B cell (primary cell): Measurements from ENCODE around the gene MACO1. TPM values are rescaled to one million over a fixed set of nuclear protein-coding genes. Genes with fewer than 3 reads are reported as not detected.

Source experiments
- ATAC-seq: fragments of 200-7000 bp; cut with Tn5 transposase; one replicate; pipeline ENCODE4 v1.10.0; 2021; ENCODE audit warnings: low read depth, mild to moderate bottlenecking, moderate number of reproducible peaks, moderate library complexity
- CTCF ChIA-PET: fragments of 350-600 bp; sonication (Branson Sonifier 250); formaldehyde crosslinking; loops from one replicate; lab custom pipeline; 2021; ENCODE audit warnings: antibody characterized with exemption, inconsistent platforms; lab: Charles Lee
- POLR2A ChIA-PET: fragments of 350-600 bp; sonication (Branson Sonifier 250); formaldehyde crosslinking; loops from one replicate; lab custom pipeline; 2021; ENCODE audit warnings: antibody characterized with exemption; lab: Charles Lee
- DNase-seq: peaks from one replicate; pipeline ENCODE4 v3.0.0; 2013
- H2AFZ ChIP-seq: 2 replicates; pipeline ENCODE4 v1.6.1; 2012; ENCODE audit warnings: mild to moderate bottlenecking, low read depth, low read length; ENCODE audit not compliant: insufficient read depth, poor library complexity, severe bottlenecking
- H3K27ac ChIP-seq, 2 donors: 1 replicate in 1 of 2; 2 replicates in 1 of 2; pipeline ENCODE4 v1.5.1; 2012 to 2013; ENCODE audit warnings: low read length in 2 of 2, mild to moderate bottlenecking in 2 of 2, moderate library complexity in 1 of 2
- H3K27me3 ChIP-seq, 4 experiments: fragments of 200-600 bp in 1 of 4; sonication (generic) in 1 of 4; replicated peaks in 1 of 4; 1 replicate in 2 of 4; 2 replicates in 2 of 4; pipeline versions ENCODE4 v1.6.1 to v1.7.0; 2013 to 2016; ENCODE audit warnings: low read length in 3 of 4, mild to moderate bottlenecking in 2 of 4, mixed read lengths in 1 of 4, moderate library complexity in 1 of 4; ENCODE audit not compliant: insufficient read depth in 4 of 4, control insufficient read depth in 3 of 4; ENCODE audit errors: control extremely low read depth in 1 of 4
- H3K36me3 ChIP-seq, 2 experiments: replicated peaks in 1 of 2; 1 replicate in 1 of 2; 2 replicates in 1 of 2; pipeline versions ENCODE4 v1.6.1 to v1.7.1; 2013; ENCODE audit warnings: low read length in 1 of 2; ENCODE audit not compliant: insufficient read depth in 2 of 2, control insufficient read depth in 1 of 2; ENCODE audit errors: control extremely low read depth in 1 of 2, extremely low read depth in 1 of 2
- H3K4me1 ChIP-seq, 2 donors: fragments of 200-600 bp in 1 of 2; sonication (generic) in 1 of 2; 1 replicate in 1 of 2; 2 replicates in 1 of 2; pipeline versions ENCODE4 v1.5.1 to v1.6.1; 2013 to 2017; ENCODE audit warnings: low read length in 2 of 2; ENCODE audit not compliant: control insufficient read depth in 2 of 2, insufficient read depth in 2 of 2
- H3K4me2 ChIP-seq: replicated peaks from 2 replicates; pipeline ENCODE3; 2012; ENCODE audit warnings: mild to moderate bottlenecking, low read depth, low read length; ENCODE audit not compliant: poor library complexity, severe bottlenecking
- H3K4me3 ChIP-seq, 5 experiments: fragments of 200-600 bp in 1 of 5; sonication (generic) in 1 of 5; 1 replicate in 3 of 5; 2 replicates in 2 of 5; pipeline versions ENCODE4 v1.5.1 to v1.7.0; 2011 to 2016; ENCODE audit warnings: low read length in 4 of 5, mild to moderate bottlenecking in 4 of 5, low read depth in 2 of 5, control low read depth in 1 of 5, moderate library complexity in 1 of 5; ENCODE audit not compliant: insufficient read depth in 1 of 5; ENCODE audit errors: control extremely low read depth in 1 of 5, extremely low read depth in 1 of 5
- H3K79me2 ChIP-seq: fragments of 200-600 bp; sonication (generic); one replicate; pipeline ENCODE4 v1.6.0; 2016; ENCODE audit warnings: low read length; ENCODE audit not compliant: control insufficient read depth, insufficient read depth
- H3K9ac ChIP-seq: fragments of 200-600 bp; sonication (generic); 2 replicates; pipeline ENCODE4 v1.6.1; 2017; ENCODE audit warnings: mild to moderate bottlenecking, low read length, moderate library complexity
- H3K9me3 ChIP-seq, 3 donors: one replicate each; pipeline versions ENCODE4 v1.6.1 to v1.7.1; 2013; ENCODE audit warnings: low read length in 2 of 3; ENCODE audit not compliant: control insufficient read depth in 2 of 3, insufficient read depth in 1 of 3; ENCODE audit errors: control extremely low read depth in 1 of 3
- H4K20me1 ChIP-seq: 2 replicates; pipeline ENCODE4 v1.6.0; 2012; ENCODE audit warnings: mild to moderate bottlenecking, low read length; ENCODE audit not compliant: insufficient read depth, control insufficient read depth, poor library complexity, severe bottlenecking
- H3K27ac Mint-ChIP-seq: one replicate; pipeline ENCODE4 v1.8.0; 2021; ENCODE audit warnings: mixed read lengths
- H3K27me3 Mint-ChIP-seq: one replicate; pipeline ENCODE4 v1.8.0; 2021; ENCODE audit warnings: mixed read lengths
- H3K4me1 Mint-ChIP-seq: one replicate; pipeline ENCODE4 v1.8.0; 2021; ENCODE audit warnings: mixed read lengths
- H3K4me3 Mint-ChIP-seq: one replicate; pipeline ENCODE4 v1.8.0; 2021; ENCODE audit warnings: mixed read lengths
- H3K9me3 Mint-ChIP-seq: one replicate; pipeline ENCODE4 v1.8.0; 2022; ENCODE audit warnings: mixed read lengths; ENCODE audit not compliant: insufficient read depth
- EZH2 ChIP-seq: IDR thresholded peaks from 2 replicates; pipeline ENCODE4 v1.6.1; 2012; ENCODE audit warnings: borderline replicate concordance, low read depth, mild to moderate bottlenecking, moderate library complexity, low read length; ENCODE audit not compliant: insufficient read depth, poor library complexity, severe bottlenecking
- WGBS: methylation state at CpG from one replicate; pipeline ENCODE4 v1.1.5; 2013; ENCODE audit warnings: missing lambda C conversion rate; ENCODE audit not compliant: insufficient coverage; 5-methylcytosine and 5-hydroxymethylcytosine counted together
- intact Hi-C: fragments of 100-400 bp; cut with micrococcal nuclease; formaldehyde crosslinking; loops from one replicate; pipeline ENCODE4 v1.10.0; 2022
- polyA plus RNA-seq: library from polyadenylated mRNA; depleted of rRNA; stranded (reverse); fragments of >200 nt; gene quantifications from 2 replicates; pipeline ENCODE4 v1.2.3, GENCODE V29; 2012
- total RNA-seq, 2 donors: library from RNA; stranded (reverse); fragments of 120-200 nt in 1 of 2; gene quantifications; 1 replicate in 1 of 2; 2 replicates in 1 of 2; pipeline versions ENCODE4 v1.2.3 to v1.2.4, GENCODE V29; 2013 to 2022
- TF ChIP-seq, protein P1 (sequence below): fragments of 200-600 bp; IDR thresholded peaks from one replicate; pipeline ENCODE4 v1.8.0; 2022; ENCODE audit warnings: antibody characterized with exemption, mild to moderate bottlenecking

MACO1 gene
- total and polyA plus RNA-seq, 2 donors (not counting 1 experiment from before 2014, with no cell fraction given): 4.9 to 21.2 TPM

DNA sequence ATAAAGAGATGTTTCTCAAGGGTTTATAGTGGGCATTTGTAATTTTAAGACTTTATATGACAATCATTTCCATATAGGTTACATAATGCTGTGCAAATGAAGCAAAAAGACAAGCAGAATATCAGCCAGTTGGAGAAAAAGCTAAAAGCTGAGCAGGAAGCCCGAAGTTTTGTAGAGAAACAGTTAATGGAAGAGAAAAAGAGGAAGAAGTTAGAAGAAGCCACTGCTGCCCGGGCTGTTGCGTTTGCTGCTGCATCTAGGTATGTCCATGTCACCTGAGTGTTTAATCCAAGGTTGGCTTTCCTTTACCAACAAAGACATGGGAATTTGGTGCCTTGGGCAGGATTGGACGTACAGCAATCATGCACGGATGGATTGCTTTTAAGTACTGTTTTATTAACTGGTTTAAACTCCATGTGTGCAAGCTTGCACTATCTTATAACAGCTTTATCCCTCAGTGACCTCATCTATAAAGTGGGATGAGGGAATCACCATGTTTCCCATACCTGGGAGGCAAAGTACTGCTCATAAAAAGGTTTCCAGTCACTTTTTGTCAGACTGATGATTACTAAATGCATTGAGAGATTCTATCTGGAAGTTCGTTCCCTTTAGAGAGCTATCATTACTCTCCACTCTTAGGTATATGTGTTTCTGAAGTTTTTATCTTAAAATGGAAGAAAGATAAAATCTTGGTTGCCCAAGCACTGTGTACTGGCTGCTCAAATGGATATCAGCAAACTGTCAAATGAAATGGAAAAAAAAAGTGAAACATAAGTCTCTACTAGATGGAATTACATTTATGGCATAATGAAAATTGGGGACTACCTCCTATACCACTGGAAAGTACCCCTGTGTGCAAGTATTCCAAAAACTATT lies 55.1 kb downstream of the MACO1 start:
- H3K27ac ChIP-seq: peak overlapping the region in 1 of 2 donors; percentile 52
- H3K4me2 ChIP-seq: no peak overlapping the region
- peaks cover 15% of the 10 kb centered on the region for H4K20me1 ChIP-seq
- H3K4me1 ChIP-seq: peaks cover 5 to 6% of the 10 kb centered on the region in 2 donors
- H3K9me3 ChIP-seq: no peaks in the 10 kb centered on the region
- H3K9ac ChIP-seq: no peak overlapping the region
- peaks cover 8% of the 10 kb centered on the region for H3K79me2 ChIP-seq
- no peak overlapping the region for H2AFZ ChIP-seq
- Mint-ChIP-seq H3K9me3 (no peaks in the 10 kb centered on the region), H3K27ac (peak overlapping the region; percentile 82), H3K4me1 (peaks cover 18% of the 10 kb centered on the region), H3K4me3 (no peak overlapping the region), H3K27me3 (no peaks in the 10 kb centered on the region)
- H3K27me3 ChIP-seq: no peaks in the 10 kb centered on the region
- CTCF ChIA-PET: interaction anchor here (1.0 to 1.8 kb wide), 4 partner anchors 13 to 638 kb away, joined by 3 to 4 read pairs (median 3); no protein-coding TSS in a partner anchor
- POLR2A ChIA-PET: no interaction called here
- H3K36me3 ChIP-seq: peaks cover 7 to 34% of the 10 kb centered on the region in 2 experiments
- DNase-seq (peak; percentile 23), ATAC-seq (no peak)
- TF ChIP-seq, protein P1, sequence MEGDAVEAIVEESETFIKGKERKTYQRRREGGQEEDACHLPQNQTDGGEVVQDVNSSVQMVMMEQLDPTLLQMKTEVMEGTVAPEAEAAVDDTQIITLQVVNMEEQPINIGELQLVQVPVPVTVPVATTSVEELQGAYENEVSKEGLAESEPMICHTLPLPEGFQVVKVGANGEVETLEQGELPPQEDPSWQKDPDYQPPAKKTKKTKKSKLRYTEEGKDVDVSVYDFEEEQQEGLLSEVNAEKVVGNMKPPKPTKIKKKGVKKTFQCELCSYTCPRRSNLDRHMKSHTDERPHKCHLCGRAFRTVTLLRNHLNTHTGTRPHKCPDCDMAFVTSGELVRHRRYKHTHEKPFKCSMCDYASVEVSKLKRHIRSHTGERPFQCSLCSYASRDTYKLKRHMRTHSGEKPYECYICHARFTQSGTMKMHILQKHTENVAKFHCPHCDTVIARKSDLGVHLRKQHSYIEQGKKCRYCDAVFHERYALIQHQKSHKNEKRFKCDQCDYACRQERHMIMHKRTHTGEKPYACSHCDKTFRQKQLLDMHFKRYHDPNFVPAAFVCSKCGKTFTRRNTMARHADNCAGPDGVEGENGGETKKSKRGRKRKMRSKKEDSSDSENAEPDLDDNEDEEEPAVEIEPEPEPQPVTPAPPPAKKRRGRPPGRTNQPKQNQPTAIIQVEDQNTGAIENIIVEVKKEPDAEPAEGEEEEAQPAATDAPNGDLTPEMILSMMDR: no peak
- TF ChIP-seq EZH2: no peak
- H3K4me3 ChIP-seq: no peak overlapping the region
- WGBS: 18% methylated on average over 3 of the region's 6 CpGs
- intact Hi-C loops: no loop called here

DNA sequence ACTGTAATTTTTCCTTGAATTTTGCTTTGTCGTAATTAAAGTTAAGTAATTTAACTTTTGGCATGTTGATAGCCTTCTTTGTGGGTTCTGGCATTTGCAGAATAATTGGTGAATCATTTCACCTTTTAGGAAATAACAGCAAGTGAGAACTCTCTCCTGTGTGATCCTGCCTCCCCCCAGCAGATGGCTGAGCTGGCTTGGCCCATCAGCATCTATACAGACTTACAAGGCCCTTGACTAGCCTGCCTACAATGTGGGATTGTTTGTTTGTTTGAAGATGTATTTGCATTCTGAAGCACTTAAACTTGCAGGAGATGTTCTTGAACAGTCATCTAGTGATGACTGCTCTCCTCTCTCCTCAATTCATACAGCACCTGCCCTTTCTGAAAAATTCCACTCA lies 55.9 kb downstream of the MACO1 start:
- Histone ChIP-seq H3K36me3 (peaks cover 10 to 42% of the 10 kb centered on the region in 2 experiments), H3K27me3 (no peaks in the 10 kb centered on the region), H3K4me3 (no peak overlapping the region), H3K79me2 (peaks cover 8% of the 10 kb centered on the region), H3K9me3 (no peaks in the 10 kb centered on the region), H3K4me1 (peaks cover 5 to 6% of the 10 kb centered on the region in 2 donors), H4K20me1 (peaks cover 8% of the 10 kb centered on the region), H2AFZ (no peak overlapping the region), H3K27ac (no peak overlapping the region), H3K9ac (no peak overlapping the region), H3K4me2 (no peak overlapping the region)
- no peaks in the 10 kb centered on the region for H3K9me3 Mint-ChIP-seq
- no CpG with 5 or more reads among the region's 1 CpG for WGBS
- H3K4me3 Mint-ChIP-seq: no peak overlapping the region
- ChIA-PET CTCF (interaction anchor here (0.9 to 1.9 kb wide), 9 partner anchors 10 to 638 kb away, joined by 3 to 6 read pairs (median 3); no protein-coding TSS in a partner anchor), POLR2A (no interaction called here)
- intact Hi-C loops: no loop called here
- no peak for TF ChIP-seq EZH2
- TF ChIP-seq, protein P1: no peak
- DNase-seq (no peak), ATAC-seq (no peak)
- no peak overlapping the region for H3K27ac Mint-ChIP-seq
- H3K4me1 Mint-ChIP-seq: peaks cover 18% of the 10 kb centered on the region
- H3K27me3 Mint-ChIP-seq: no peaks in the 10 kb centered on the region
